ENCODE data around the gene RYR2.
"Not testable (repeated sequence)": the region's sequence is repeated elsewhere in the genome, so short reads cannot be mapped to it uniquely, and the experiment has no call there.

RYR2 gene

DNA sequence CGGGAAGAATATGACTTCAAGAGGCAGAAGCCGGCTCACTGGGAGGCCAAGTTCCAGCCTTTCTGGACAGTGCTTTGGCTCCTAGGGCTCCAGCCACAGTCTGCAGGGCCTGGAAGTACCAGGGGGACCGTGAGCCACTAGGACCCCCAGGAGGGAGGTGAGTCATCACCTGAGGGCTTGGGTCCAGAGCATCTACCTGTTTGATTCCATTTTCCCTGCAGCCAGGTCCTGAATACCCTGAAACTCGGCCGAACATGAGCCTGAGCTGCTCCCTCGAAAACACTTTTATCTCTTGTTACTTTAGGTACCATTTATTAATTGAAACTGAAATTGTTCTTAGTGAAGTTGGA lies 164.1 kb downstream of the RYR2 start:
- no peak for DNase-seq

DNA sequence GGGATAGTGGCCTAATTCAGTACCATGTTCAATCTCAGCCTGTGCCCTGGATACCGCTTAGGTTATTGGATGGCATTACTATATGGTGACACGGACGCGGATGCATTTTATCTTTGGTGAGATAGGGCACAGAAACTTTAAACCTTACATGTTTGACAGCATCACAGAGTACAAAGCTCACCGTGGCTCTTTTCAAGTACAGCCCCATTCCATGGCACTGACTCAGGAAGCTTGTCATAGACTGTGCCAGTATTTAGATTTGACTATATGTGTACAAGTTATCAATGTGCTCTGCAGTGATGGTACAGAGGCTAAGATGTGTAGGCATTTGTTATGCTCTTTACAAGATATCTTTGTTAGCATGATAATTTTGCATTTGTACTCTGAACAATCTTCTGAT lies 169.0 kb downstream of the RYR2 start:
- no peak for DNase-seq

DNA sequence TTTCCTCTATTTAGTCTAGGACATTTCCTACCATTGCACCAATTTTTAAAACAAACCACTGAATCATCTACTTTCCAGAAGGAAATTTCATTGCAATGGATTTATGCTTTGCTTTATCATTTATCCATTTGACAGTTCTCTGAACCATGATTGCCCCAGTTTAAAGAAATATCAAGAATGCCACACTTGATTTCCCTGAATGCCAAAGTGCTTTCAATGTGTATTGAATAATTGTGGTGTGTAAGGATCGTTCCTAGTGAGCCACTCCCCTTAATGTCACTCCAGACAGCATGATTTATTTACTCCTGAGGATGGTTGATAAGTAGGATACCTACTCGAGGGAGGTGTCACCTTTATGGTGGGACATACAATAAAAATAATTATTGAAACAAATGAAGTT lies 169.6 kb downstream of the RYR2 start:
- DNase-seq: no peak

DNA sequence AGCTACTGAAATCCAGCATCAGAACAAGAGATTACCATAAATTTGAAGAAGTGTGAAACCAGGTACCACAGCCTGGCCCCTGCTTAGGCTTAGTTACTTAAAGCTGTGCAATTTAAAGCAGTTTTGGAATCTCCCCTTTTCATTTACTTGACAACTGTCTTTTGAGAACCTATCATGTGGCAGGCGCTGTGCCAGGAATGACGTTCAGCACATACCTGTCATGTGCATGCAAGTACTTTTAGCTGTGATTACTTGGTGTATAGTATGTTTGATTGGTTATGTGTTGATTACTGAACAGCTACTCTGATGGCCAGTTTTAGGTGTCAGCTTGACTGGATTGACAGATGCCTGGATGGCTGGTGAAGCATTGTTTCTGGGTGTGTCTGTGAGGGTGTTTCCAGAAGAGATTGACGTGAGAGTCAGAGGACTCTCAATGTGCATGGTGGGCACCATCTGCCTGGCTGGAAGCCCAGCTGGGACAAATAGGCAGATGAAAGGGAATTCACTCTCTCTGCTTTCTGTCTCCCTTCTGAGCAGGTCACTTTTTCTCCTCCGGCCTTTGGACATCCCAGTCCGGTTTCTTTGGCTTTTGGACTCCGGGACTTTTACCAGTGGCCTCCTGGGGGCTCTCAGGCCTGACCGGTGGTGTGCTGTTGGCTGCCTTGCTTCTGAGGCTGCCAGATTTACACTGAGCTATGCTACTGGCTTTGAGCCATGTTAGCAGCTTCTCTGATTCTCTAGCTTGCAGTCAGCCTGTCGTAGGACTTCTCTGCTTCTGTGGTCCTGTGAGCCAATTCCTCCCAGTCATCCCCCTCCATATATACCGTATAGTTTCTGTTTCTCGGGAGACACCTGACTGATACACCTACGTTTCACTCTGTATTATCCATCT lies 178.0 kb downstream of the RYR2 start:
- no peak for DNase-seq

DNA sequence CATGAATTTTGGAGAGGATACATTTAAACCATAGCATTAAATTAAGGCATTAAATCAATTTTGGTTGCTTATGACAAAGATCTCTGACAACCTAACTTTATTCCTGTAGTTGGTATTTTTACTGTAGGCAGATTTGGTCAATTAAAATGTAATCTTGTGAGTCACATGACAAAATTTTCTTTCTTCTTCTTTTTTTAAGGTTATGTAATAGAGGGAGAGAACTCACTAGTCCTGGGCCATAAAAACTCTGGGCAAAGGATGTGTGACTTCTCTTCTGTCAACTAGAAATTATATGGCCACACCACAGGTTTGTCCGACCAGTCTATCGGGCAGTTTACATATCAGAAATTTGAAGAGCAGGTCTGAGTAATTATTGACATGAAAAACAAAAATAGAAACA lies 181.4 kb downstream of the RYR2 start:
- no peak for DNase-seq

DNA sequence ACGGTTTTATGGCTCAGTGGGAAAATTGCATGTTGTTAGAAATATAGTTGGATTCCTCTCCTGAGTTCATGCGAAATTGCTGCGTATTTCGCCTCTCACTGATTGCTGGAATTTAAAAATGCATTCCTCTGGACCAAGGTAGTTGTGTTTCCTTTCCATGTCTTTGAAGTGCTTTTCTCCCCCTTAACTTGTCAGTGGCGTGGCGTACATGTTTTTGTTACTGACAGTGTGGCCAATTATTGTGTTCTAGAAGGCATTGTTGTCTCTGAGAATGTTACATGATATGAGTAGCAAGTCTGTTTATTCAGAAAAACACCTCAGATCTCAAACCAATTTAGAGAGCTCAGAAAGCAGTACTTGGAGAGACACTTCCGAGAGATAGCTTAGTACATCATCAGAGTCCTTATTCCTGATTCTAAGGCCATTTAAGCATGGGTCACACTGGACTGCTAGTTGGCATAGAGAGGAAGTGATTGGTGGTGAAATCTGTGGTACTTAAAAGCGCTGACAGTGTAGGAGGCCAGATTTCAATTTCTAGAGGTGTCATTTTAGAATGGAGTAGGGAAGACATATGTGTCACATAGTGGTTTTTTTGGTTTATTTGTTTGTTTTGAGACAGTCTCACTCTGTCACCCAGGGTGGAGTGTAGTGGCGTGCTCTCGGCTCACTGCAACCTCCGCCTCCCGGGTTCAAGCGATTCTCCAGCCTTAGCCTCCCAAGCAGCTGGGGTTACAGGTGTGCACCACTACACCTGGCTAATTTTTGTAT lies 184.4 kb downstream of the RYR2 start:
- no peak for DNase-seq

DNA sequence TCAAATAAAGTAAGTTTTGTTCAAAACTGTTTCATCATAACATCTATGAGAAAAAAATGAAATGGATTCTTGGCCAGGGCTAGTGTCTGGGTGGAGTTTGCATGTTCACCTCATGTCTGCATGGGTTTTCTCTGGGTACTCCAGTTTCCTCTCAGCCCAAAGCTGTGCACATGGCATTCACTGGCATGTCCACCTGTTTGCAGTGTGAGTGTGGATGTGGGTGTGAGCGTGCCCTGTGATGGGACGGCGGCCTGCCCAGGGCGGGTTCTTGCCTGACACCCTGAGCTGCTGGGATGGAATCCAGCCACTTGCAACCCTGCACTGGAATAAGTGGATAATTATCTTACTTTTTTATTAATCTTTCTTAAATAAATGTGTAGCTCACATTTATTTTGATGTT lies 185.5 kb downstream of the RYR2 start:
- DNase-seq: no peak

DNA sequence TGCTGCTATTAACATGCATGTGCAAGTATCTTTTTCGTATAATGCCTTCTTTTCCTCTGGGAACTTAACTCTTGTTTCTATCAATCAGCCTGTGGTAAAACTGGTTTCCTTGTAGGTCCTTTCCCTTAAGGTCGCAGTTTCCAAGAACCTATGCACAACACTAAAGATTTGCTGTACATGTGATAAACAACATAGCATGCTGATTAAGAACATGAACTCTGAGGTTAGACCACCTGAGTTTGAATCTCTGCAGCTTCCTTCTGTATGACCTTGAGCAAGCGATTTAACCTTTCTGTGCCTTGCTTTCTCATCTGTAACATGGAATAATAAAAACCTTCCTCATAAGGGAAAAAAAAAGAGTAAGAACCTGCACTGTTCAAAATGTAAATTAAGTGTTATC lies 186.4 kb downstream of the RYR2 start:
- DNase-seq: no peak

DNA sequence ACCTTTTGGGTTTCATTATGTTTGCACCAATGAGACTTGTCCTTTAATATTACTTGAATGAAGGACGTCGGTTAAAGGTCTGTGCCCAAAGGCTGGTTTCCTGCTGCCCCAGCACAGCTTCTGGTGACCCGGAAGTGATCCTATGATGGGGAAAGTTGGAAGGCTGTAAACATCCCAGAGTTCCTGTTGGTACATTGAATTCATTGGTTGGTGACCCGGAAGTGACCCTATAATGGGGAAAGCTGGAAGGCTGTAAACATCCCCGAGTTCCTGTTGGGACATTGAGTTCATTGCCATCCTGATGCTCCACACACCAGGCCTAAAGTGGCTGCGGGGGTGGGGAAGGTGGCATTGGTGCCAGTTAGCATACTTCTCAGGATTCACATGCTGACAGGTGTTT lies 187.3 kb downstream of the RYR2 start:
- no peak for DNase-seq

DNA sequence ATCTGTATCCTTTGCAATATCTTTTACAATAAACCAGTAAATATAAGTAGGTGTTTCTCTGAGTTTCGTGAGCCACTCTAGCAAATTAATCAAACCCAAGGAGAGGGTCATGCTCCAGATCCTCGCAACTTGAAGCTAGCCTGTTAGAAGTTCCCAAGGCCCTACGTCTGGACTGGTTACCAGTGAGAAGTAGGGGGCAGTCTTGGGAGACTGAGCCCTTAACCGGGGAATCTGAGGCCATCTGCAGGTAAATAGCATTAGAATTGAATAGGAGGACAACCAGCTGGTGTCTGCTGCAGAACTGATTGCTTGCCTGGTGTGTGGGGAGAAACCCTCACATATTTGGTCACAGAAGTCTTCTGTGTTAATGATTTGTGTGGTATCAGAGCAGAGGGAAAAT lies 190.5 kb downstream of the RYR2 start:
- no peak for DNase-seq

DNA sequence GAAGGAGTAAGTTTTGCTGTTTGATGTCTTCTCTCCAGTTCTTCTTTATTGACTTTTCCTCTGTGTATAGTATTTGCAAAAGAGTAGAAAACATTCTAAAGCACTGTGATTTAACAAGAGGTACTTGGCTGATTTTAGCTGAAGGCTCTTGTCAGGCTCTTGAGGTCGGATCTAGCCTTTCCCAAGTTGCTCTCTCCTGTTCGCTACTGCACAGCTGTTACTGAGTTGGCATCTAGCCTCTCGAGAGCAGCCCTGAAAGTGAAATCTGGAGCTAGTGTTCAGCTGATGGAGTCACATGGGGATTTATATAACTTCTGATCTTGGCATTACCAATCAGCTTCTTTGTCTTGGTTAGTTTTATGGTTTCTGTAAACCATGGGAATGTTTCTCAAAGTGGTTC lies 193.1 kb downstream of the RYR2 start:
- DNase-seq: no peak

DNA sequence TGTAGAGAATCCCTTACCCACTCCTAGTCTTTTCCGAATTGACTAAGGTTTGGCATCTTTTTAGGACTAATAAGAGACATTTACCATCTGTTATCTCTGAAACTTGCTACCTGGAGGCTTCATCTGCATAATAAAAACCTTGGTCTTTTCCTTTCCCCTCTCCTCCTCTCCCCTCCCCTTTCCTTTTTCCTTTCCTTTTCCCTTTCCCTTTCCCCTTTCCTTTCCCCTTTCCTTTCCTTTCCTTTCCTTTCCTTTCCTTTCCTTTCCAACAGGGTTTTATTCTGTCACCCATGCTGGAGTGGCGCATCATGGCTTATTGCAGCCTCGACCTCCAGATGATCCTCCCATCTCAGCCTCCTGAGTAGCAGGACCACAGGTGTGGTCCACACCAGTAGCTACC lies 195.7 kb downstream of the RYR2 start:
- no peak for DNase-seq

DNA sequence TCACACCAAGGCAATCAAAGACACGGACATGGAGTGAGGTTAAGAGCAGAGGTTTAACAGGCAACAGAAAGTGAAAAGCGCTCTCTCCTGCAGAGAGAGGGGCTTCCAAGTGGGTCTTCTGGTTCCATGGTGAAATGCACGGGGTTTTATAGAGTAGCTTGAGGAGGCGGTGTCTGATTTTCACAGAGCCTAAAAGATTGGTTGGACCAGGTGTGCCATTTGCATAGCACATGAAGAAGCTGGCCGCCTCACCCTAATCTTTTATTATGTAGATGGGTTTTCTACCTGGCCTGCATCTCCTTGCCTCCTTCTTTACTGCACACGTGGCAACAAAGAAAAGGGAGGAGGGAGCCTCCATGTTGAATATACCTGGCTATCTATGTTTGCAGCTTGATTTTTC lies 197.3 kb downstream of the RYR2 start:
- DNase-seq: no peak

DNA sequence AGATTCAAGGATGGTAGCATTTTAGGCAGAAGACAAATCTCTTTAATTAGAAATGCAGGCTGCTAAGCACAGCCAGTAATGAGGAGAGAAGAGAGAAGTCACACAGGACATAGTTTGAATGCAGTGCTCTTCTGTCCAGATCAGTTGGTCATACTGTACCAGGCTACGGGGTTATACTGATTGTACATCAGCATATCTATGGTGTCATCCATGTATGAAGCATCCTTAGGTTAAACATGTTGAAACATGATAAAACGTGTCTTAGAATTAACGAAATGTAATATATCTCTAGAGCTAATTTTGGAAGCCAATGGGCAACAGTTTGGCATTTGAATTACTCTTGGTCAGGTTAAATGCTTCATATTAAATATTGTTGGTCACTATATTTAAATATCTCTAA lies 199.1 kb downstream of the RYR2 start:
- no peak for DNase-seq

DNA sequence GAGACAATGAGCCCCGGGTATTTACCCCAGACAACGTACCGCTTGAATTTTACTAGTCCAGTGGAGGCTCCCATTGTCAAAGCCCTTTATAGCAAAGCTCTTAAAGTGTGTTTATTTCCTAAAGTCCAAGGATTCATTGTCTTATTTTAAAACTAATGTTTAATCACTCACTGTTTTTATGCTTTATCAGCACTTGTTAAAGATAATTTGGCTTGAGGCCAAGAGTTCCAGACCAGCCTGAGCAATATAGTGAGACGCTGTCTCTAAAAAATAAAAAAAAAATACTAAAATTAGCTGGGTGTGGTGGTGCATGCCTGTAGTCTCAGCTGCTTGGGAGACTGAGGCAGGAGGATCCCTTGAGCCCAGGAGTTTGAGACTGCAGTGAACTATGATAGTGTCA lies 202.8 kb downstream of the RYR2 start:
- no peak for DNase-seq

DNA sequence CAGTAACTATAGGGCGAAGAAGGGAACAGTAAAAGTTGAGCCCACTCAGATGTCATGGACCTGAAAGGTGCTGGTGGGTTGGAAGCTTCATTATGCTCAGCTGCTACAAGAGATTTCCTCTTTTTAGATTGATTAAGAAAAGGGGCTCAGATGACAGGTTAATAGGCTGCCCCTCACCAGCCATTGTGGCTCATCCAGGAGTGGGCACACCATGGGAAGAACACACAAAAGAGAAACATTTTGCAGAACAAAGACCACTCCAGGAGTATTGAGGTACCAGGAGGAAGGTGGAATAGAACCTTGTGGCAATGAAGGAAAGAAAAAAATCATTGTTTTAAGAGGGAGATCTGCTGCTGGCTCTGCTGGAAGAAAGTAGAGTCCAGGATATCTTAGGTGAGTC lies 205.5 kb downstream of the RYR2 start:
- DNase-seq: no peak

DNA sequence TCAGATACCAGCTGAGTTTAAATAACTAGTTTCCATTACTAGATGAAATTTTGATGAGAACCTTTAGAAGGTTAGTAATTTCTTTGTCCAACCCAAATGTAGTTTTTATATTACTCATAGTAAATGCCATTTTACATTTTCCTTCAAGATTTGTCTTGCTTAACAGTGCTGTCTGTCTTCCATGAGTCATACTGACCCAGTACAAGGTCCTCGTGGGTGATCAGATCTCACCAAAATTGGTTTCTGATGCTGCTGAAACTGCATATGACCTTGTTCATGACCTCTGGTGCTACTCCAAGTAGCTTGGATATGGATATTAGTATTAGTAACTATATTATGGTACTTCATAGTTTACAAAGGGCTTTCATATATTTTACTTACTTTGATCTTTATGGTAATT lies 207.1 kb downstream of the RYR2 start:
- DNase-seq: no peak

DNA sequence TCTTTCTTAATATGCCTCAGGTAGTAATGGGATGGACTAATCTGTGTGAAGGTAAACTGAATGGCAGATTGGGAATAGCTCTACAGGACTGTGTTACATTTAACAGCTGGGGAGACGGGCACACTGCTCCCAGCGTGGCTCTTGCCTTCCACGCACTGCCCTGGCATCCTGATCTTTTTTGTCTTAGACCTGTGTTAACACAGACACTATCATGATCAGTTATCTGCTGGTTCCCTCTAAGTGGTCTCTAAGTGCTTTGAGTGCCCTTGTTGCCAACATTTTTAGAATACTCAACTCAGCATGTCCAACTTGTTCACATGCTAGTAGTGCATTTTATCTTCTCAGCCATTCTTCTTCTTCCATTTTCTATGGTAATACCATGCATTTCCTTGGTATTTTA lies 208.1 kb downstream of the RYR2 start:
- DNase-seq: no peak

DNA sequence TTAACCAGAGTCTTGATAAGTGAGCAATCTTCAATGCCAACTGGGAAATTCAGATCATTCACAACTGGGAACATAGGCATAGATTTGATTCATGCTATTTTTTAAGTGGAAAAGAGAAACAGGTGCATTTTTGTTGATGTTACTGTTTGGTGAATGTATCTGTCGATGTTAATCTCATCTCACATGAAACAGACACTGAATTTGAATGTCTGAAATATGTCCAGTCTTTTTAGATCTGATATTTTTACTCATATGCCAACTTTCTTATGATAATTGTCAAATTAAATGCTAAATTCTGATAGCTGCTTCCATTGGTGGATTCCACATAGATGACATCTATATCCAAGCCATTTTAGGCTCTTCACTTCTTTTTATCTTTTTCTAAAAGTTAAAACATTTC lies 213.1 kb downstream of the RYR2 start:
- no peak for DNase-seq

DNA sequence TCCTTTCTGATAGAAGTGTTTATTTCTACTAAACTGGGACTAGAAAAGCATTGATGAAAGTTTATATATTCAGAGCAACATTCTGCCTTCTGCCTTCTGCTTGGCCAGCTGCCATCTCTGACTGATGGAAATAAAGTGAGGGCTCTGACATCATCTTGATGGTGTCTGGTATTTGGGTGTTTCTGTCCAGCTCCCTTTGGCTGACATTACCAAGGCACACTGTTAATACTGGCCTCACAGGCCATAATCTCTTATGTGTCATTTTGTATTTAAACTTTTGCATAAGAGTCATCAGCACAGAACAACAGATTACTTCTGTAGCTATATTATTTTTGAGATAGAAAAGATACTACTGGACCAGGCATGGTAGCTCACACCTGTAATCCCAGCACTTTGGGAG lies 216.9 kb downstream of the RYR2 start:
- DNase-seq: no peak

DNA sequence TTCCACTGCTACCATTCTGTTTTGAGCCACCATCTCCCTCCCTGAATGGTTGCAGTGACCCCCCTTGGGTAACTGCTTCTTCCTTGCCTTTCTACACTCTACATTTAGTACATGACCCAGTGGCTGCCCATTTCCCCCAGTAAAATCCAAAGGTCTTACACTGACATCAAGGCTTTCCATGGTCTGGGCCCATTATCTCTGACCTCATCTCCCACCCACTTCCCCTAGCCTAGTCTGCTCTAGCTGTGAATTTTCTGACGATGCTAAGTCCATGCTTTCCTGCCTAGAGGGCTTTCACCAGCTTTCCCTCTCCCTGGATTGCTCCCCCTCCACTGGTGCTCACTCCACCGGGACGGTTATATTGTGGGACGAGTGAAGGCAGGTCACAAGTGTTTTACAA lies 219.2 kb downstream of the RYR2 start:
- DNase-seq: no peak

DNA sequence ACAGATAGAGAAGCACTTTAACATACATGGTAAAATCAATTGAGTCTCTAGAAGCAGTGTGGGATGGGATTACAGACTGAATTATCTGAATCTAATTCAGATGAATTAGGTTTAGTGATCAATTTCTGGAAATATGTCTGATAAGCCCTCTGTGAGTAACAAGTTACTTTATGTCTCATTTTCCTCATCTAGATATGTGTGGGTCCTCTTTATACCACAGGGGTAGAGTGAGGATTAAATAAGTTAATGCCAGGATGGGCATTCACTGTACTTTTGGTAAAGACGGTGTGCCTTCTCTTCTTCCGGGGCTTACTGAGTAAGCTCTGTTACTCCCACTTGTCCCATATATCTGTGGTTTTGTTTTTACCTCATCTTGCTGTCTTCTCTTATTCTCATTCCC lies 225.8 kb downstream of the RYR2 start:
- DNase-seq: no peak

DNA sequence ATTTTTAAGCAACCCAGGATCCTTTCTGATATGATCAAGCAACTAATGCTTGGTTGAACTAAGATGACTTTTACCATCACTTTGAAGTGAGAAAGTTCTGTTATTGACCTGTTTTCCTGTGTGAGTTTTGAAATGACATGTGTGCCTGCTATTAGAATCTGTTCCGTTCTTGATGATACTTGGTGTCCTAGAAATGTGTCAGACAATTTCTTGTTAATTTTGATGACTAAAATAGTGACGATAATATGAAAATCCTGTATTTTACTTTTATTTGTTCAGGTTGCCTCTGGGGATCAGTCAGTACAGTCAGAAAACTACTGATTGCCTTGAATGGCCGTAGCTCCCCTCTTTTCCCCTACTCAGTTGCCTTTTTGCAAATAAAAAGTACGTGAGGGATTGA lies 228.0 kb downstream of the RYR2 start:
- DNase-seq: no peak

DNA sequence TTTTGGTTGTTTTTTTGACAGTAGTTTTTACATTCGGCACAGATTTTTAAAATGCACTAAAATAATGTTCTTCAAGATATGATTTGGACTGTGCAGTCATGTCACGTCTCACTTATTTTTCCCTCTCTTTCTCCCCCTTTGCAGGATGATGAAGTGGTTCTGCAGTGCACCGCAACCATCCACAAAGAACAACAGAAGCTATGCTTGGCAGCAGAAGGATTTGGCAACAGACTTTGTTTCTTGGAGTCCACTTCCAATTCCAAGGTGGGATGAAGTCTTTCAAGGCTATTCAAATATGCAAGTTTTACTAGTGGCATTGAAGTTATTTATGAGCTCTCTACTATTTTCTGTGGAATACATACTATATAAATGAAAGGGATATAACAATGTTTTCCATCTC lies 228.4 kb downstream of the RYR2 start:
- no peak for DNase-seq

DNA sequence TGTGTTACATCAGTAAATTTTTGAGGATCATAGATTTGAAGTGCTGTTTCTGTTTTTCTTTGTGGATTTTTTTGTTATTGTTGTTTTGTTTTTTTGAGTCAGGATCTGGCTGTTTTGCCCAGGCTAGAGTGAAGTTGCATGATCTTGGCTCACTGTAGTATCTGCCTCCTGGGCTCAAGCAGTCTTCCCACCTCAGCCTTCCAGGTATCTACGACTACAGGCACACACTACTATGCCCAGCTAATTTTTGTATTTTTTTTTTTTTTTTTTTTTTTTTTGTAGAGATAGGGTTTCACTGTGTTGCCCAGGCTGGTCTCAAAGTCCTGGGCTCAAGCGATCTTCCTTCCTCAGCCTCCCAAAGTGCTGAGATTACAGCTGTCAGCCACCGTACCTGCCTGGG lies 236.0 kb downstream of the RYR2 start:
- DNase-seq: not testable (repeated sequence)
